NCI-H2196 (cell line): Measurements from ENCODE around the gene STRA6.

ENCODE experiments used
- DNase-seq: peaks from one replicate; lab custom pipeline; 2025; ENCODE audit not compliant: unreplicated experiment; lab: John Stamatoyannopoulos, UW

Gene STRA6

GRCh38 chr15:74180881-74181602 is 21.5 kb downstream of the STRA6 start:
- DNase-seq = no peak

GRCh38 chr15:74179983-74180880 is 22.4 kb downstream of the STRA6 start:
- no peak for DNase-seq

- DNase-seq = no peak
Measured at GRCh38 chr15:74179101-74179841, 23.3 kb downstream of the STRA6 start.

DNA sequence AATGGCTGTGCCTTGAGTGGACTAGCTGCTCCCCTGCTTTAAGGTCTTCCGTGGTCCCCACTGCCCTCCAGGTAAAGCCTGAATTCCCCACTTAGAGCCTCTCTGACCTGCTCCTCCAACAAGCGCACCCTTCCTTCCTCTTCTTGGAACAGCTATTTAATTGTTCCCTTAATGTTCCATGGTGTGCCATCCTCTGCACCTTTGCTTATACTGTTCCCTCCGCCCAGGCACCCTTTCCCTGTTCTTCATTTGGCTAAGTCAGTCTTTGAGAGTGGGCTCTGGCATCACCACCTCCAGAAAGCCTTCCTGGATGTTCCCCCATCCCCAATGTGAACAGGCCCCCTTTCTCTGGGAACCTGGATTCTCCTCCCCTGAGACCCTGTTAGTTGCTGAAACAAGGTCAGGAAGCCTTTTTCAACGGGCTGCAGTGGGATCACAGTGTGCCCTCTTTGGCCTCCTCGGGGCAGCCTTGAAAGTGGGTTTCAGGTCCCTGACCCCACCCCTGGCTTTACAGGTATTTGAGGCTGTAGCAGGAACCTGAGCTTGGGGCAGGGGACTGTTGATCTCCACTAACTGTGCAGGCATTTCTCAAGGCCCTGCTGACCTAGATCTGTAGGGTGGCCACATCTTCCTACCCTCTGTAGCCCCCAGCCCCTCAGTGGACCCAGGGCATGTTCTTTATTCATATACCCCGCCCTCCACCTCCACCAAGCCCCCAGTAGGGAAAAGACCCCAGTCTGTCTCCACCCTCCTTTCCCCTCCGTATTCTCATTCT is 24.1 kb downstream of the STRA6 start:
- no peak for DNase-seq

DNA sequence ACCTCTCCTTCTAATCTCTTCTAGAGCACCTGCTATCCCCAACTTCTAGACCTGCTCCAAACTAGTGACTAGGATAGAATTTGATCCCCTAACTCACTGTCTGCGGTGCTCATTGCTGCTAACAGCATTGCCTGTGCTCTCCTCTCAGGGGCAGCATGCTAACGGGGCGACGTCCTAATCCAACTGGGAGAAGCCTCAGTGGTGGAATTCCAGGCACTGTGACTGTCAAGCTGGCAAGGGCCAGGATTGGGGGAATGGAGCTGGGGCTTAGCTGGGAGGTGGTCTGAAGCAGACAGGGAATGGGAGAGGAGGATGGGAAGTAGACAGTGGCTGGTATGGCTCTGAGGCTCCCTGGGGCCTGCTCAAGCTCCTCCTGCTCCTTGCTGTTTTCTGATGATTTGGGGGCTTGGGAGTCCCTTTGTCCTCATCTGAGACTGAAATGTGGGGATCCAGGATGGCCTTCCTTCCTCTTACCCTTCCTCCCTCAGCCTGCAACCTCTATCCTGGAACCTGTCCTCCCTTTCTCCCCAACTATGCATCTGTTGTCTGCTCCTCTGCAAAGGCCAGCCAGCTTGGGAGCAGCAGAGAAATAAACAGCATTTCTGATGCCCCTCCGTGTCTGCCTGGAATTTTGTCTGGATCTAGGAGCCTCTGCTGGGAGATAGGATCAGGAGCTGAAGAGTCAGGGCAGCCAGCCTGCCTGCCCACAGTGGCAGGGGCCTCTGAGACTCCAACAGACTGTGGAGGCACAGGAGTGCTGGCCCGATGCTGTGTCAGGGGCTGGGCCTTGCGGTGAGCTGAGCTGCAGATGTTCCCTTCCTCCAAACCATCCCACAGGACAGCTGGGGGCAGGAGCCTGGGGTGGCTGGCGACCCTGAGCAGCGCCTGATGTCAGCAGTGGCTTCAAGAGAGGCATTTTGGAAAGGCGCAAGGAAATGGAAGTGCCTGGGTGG is 26.0 kb downstream of the STRA6 start:
- no peak for DNase-seq

- DNase-seq = no peak
Measured at GRCh38 chr15:74175271-74176191, 27.1 kb downstream of the STRA6 start.

GRCh38 chr15:74174958-74175253 is 27.7 kb downstream of the STRA6 start:
- no peak for DNase-seq

DNA sequence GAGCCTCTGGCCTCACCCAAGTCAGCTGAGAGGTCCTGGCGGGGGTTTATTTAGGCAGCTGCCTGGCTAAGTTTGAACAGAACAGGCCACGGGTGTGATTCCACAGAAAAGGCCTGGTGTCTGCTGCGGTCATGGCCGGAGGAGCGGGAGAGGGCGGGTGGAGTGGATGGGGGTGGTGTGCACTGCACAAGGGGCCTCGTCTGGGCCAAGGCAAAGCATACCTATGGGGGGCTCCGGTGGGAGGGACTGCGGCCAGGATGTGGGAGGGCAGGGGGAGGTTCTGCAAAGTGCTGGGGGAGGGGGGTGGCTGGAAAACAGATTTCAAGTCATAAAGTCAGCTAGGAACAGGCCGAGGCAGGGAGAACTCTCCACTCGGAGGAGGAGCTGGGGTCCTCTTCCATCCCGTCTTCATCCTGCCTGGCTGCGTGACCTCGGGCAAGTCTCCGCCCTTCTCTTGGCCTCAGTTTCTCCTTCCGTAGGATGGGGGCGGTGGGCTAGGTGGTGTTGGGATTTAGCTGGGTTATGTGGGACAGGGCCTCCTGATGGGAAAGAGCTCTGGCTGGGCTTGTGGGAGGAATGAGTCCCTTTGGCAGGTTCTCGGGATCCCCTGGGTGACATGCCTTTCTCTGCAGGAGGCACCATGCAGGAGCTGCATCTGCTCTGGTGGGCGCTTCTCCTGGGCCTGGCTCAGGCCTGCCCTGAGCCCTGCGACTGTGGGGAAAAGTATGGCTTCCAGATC is 28.2 kb downstream of the STRA6 start:
- no peak for DNase-seq

- DNase-seq = no peak
Measured at GRCh38 chr15:74173380-74174218, 29.0 kb downstream of the STRA6 start, which contains the start of gene ISLR. Gene ISLR, plus strand, starts transcription at chr15:74173710. Its CDS starts 1,149 bp downstream, at chr15:74174859.

GRCh38 chr15:74172701-74173379 is 29.7 kb downstream of the STRA6 start:
- DNase-seq = no peak

- no peak for DNase-seq
Measured at GRCh38 chr15:74171965-74172541, 30.5 kb downstream of the STRA6 start.

DNA sequence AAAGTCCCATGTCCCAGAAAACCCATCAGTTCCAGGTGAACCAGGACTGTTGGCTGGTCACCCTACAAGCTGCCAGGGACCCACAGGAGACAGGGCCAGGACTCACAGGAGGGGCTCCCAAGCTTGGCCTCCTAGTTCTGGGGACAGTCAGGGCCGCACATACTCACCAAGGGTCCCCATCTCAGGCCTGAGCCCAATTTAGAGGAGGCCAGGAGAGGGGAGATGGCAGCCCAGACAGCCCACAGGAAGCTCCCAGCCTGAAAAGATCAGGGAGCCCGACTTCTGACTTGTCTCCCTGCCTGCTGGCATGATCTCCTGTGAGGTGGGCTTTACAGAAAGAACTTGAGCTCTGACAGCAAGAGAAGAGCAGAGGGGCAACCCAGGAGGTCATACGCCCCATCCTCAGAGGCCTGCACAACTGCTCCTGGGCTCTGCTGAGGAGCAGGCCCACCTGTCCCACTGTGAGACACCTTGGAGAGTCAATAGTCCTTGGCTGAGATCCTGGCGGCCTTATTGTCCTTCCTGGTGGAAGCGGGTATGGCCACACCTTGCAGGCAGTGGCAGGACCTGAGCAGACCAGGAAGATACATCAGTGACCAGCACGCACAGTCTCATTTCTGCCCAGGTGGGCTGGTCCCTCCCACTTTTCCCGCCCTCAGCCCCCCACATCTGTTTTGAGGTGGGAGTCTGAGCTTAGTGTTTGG is 31.6 kb downstream of the STRA6 start:
- no peak for DNase-seq

DNA sequence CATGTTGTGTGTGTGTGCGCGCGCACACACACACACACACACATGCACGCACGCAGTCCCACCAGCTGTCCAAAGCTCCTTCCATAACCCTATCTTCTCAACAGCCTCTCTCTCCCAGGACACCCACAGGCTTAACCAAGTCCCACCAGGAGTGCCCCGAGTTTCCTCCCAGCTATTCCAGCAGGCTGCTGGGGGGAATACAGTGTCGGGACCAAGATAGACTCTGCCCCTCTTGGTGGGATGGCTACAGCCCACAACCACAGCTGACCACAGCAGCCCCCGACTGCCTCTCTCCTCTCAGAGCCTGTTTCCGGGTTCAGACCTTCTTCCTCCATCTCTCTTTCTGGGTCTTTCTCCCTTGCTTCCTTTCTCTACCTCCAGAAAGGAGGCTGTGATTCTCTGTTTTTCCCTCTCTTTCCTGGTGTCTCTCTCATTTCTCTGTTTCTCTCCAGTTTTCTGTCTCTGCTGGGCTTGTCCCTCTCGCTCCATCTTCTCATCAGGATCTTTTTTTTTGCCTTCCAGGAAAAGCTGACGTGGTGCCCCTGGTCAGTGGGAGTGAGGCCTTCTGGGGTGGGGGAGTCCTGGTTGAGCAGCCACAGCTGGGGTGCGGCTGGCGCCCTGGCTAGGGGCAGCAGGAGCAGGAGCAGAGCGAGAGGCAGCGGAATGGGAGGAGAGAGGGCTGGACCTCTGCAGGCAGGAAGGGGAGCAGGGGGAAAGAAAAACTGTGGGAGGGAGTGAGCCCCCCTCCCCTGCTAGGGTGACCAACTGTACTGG is 32.3 kb downstream of the STRA6 start:
- no peak for DNase-seq

DNA sequence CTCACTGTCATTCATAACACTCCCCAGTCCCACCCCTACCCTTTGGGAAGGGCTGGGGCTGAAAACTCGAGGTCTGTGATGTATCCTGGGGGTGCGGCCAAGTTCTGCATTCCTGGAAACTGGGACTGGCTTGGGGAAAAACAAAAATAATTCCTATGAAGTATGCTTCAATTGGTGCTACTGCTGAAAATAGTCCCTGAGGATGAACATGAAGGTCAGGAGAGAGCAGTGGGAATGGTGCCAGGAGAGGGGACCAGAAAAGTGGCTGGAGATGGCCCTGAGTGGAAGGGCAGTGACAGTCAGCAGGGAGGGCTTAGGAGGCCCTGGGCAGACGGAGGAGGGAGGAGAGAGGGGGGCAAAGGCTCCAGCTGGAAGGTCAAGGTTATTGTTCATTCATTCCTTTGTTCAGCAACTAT is 33.9 kb downstream of the STRA6 start:
- no peak for DNase-seq

- no peak for DNase-seq
Measured at GRCh38 chr15:74167891-74168331, 34.7 kb downstream of the STRA6 start.
